Ascending aorta (tissue), 2 donors: ENCODE measurements around the gene MBP. TPM values are rescaled to one million over a fixed set of nuclear protein-coding genes. Genes with fewer than 3 reads are reported as not detected.

ENCODE experiments used
- DNase-seq, 2 donors: peaks; one replicate each; pipeline ENCODE4 v3.0.0-alpha.2; 2019; ENCODE audit warnings: low spot score in 2 of 2
- H3K27ac ChIP-seq, 2 donors: fragments of 200-600 bp; sonication (generic); one replicate each; pipeline ENCODE4 v1.5.1; 2016 to 2017; ENCODE audit warnings: mild to moderate bottlenecking in 1 of 2
- H3K27me3 ChIP-seq: fragments of 200-600 bp; sonication (generic); one replicate; pipeline ENCODE4 v1.5.1; 2017
- H3K36me3 ChIP-seq, 2 donors: fragments of 200-600 bp; sonication (generic); one replicate each; pipeline ENCODE4 v1.5.1; 2016
- H3K4me1 ChIP-seq, 2 donors: fragments of 200-600 bp; sonication (generic); one replicate each; pipeline ENCODE4 v1.5.1; 2016 to 2017; ENCODE audit warnings: mild to moderate bottlenecking in 1 of 2
- H3K4me3 ChIP-seq, 2 donors: fragments of 200-600 bp; sonication (generic); one replicate each; pipeline ENCODE4 v1.5.1; 2016 to 2017; ENCODE audit warnings: mild to moderate bottlenecking in 1 of 2
- H3K9me3 ChIP-seq, 2 donors: fragments of 200-600 bp; sonication (generic); one replicate each; pipeline ENCODE4 v1.5.1; 2016
- CTCF ChIP-seq, 3 experiments: fragments of 200-600 bp in 2 of 3; fragments of 450-650 bp in 1 of 3; sonication (generic) in 2 of 3; IDR thresholded peaks; one replicate each; pipeline ENCODE4 v1.5.1; 2016 to 2019; ENCODE audit warnings: antibody characterized with exemption in 3 of 3, mild to moderate bottlenecking in 1 of 3, moderate library complexity in 1 of 3
- intact Hi-C: fragments of 100-400 bp; cut with DNase I; formaldehyde crosslinking; loops from one replicate; pipeline ENCODE4 v1.15.1; 2023
- total RNA-seq: library from RNA; depleted of rRNA; stranded (reverse); fragments of >200 nt; gene quantifications from one replicate; pipeline ENCODE4 v1.1.0, GENCODE V29; 2016

MBP gene
- total RNA-seq, 1 donor from 2014 or later: 8.1 TPM

- no peaks in the 10 kb centered on the region for H3K27me3 ChIP-seq
- H3K36me3 ChIP-seq: no peaks in the 10 kb centered on the region
- peaks cover 5 to 8% of the 10 kb centered on the region in 2 donors for H3K4me1 ChIP-seq
- no peak overlapping the region for H3K27ac ChIP-seq
- no peak for DNase-seq
- no peak overlapping the region for H3K4me3 ChIP-seq
- no peaks in the 10 kb centered on the region for H3K9me3 ChIP-seq
- intact Hi-C loops: loop anchor here (10.0 kb wide), 1 partner anchor 1211 kb away; no protein-coding TSS in a partner anchor
- TF ChIP-seq CTCF (IDR thresholded peaks at IDR 0.05): no peak
Observed at GRCh38 chr18:77136076-77136718, 3.6 kb upstream of the MBP start.

GRCh38 chr18:77135339-77136075, 2.9 kb upstream of the MBP start:
- intact Hi-C loops: loop anchor here (10.0 kb wide), 1 partner anchor 1211 kb away; no protein-coding TSS in a partner anchor

GRCh38 chr18:77134611-77135010, 2.0 kb upstream of the MBP start:
- Histone ChIP-seq H3K4me1 (peaks cover 5 to 15% of the 10 kb centered on the region in 2 donors), H3K9me3 (no peaks in the 10 kb centered on the region), H3K27me3 (no peaks in the 10 kb centered on the region), H3K27ac (peak overlapping the region in 1 of 2 donors; percentile 96), H3K36me3 (no peaks in the 10 kb centered on the region), H3K4me3 (no peak overlapping the region)
- DNase-seq: no peak
- intact Hi-C loops: loop anchor here (5.0 to 10.0 kb wide), 4 partner anchors 132 to 1210 kb away; partner anchors contain the start of gene ZNF236
- no peak for TF ChIP-seq CTCF (IDR thresholded peaks at IDR 0.05)

More at GRCh38 chr18:77135339-77136075, 2.9 kb upstream of the MBP start:
- Histone ChIP-seq H3K27me3 (no peaks in the 10 kb centered on the region), H3K4me1 (peaks cover 5 to 9% of the 10 kb centered on the region in 2 donors), H3K27ac (no peak overlapping the region), H3K4me3 (no peak overlapping the region), H3K36me3 (no peaks in the 10 kb centered on the region), H3K9me3 (no peaks in the 10 kb centered on the region)
- no peak for DNase-seq
- no peak for TF ChIP-seq CTCF (IDR thresholded peaks at IDR 0.05)

DNA sequence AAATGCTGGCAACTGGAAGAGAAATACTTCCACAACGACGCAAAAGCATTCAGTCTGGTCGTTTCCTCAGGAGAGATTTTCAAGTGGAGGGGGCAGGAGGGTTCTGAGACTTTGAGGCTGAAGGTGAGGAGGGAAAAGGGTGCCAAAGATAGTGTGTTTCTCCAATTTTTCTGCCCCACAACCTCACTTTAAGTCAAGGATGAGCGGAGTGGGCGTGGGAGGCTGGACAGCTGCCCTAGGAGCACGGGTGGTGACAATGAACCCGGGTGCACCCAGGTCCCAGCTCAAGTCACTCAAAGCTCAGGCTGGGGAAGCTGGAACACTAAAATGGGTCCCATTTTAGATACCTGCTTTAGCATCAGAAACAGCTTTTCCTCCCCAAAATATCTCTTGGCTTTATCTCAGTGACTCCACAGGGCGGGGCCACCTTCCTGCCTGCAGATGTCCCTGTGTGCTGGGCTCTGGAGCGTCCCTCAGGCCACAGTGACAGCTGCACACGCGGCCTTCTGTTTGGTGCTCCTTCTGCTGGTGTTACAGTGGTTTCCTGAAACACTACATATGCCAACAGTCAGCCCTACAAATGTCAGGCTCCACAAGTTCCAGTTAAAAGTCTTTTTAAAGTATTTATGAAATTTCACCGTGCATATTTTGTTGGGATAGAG, 1.4 kb upstream of the MBP start:
- intact Hi-C loops: loop anchor here (2.0 to 10.0 kb wide), 6 partner anchors 67 to 1209 kb away; partner anchors contain the start of gene ZNF236

More for the DNA sequence above, 1.4 kb upstream of the MBP start:
- Histone ChIP-seq H3K4me1 (peaks cover 5 to 20% of the 10 kb centered on the region in 2 donors), H3K9me3 (no peaks in the 10 kb centered on the region), H3K36me3 (no peaks in the 10 kb centered on the region), H3K27me3 (no peaks in the 10 kb centered on the region), H3K27ac (peak overlapping the region; percentile 92 to 96), H3K4me3 (no peak overlapping the region)
- DNase-seq: no peak
- no peak for TF ChIP-seq CTCF (IDR thresholded peaks at IDR 0.05)
